Ovary (tissue), 3 donors: ENCODE measurements around the gene PNPLA6.

Experiments
- EP300 ChIP-seq: sonication (generic); formaldehyde crosslinking; IDR thresholded peaks from one replicate; pipeline ENCODE4 v1.6.1; 2017; ENCODE audit warnings: antibody characterized with exemption
- TF ChIP-seq, protein P1 (sequence below), 3 donors: fragments of 450-650 bp in 2 of 3; fragments of 200-600 bp in 1 of 3; IDR thresholded peaks; one replicate each; pipeline versions ENCODE4 v1.5.1 to v1.8.0; 2016 to 2022; ENCODE audit warnings: antibody characterized with exemption in 3 of 3, mild to moderate bottlenecking in 1 of 3
- donor health status: DM: no; HTN: no; CAD: no.

DNA sequence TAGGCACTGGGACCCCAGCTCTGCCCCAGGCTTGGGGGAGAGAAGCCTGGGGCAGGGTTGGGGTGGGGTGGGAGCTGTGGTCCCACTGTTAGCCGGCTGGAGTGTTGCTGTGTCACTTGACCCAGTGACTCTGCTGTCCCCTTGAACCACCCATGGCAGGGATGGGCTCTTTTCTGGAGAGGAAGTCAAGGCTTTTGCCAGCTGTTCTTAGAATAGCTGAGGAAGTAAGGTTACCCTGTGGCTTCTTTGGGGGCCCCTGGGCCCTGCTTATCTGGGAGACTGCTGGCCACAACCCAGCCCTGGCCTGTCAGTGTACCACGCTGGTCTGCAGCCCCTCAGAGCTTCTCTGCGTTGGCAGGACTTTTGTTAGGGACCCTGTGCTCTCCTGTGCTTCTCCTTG lies 9.1 kb downstream of the PNPLA6 start:
- no peak for TF ChIP-seq EP300
- TF ChIP-seq, protein P1, sequence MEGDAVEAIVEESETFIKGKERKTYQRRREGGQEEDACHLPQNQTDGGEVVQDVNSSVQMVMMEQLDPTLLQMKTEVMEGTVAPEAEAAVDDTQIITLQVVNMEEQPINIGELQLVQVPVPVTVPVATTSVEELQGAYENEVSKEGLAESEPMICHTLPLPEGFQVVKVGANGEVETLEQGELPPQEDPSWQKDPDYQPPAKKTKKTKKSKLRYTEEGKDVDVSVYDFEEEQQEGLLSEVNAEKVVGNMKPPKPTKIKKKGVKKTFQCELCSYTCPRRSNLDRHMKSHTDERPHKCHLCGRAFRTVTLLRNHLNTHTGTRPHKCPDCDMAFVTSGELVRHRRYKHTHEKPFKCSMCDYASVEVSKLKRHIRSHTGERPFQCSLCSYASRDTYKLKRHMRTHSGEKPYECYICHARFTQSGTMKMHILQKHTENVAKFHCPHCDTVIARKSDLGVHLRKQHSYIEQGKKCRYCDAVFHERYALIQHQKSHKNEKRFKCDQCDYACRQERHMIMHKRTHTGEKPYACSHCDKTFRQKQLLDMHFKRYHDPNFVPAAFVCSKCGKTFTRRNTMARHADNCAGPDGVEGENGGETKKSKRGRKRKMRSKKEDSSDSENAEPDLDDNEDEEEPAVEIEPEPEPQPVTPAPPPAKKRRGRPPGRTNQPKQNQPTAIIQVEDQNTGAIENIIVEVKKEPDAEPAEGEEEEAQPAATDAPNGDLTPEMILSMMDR (IDR thresholded peaks at IDR 0.05), result no peak
